Liver (tissue), 9 donors: ENCODE results near the gene PACSIN2. TPM values are rescaled to one million over a fixed set of nuclear protein-coding genes. Genes with fewer than 3 reads are reported as not detected.

Source experiments
- DNase-seq: peaks from one replicate; pipeline ENCODE4 v3.0.0-alpha.2; 2017; ENCODE audit warnings: low spot score
- H3K27ac ChIP-seq, 2 donors: one replicate each; pipeline ENCODE4 v1.7.0; 2013; ENCODE audit warnings: inconsistent platforms in 2 of 2, low read length in 2 of 2, control low read depth in 1 of 2, low read depth in 1 of 2, mild to moderate bottlenecking in 1 of 2
- H3K27me3 ChIP-seq, 4 donors: one replicate each; pipeline versions ENCODE4 v1.6.1 to v1.7.0; 2013; ENCODE audit warnings: low read length in 3 of 4, inconsistent platforms in 1 of 4, mild to moderate bottlenecking in 1 of 4, moderate library complexity in 1 of 4; ENCODE audit not compliant: control insufficient read depth in 4 of 4, insufficient read depth in 4 of 4
- H3K36me3 ChIP-seq, 4 donors: one replicate each; pipeline versions ENCODE4 v1.6.1 to v1.7.0; 2013; ENCODE audit warnings: low read length in 3 of 4, mild to moderate bottlenecking in 3 of 4, low read depth in 1 of 4, moderate library complexity in 1 of 4; ENCODE audit not compliant: control insufficient read depth in 4 of 4, insufficient read depth in 3 of 4
- H3K4me1 ChIP-seq, 4 donors: one replicate each; pipeline versions ENCODE4 v1.6.1 to v1.7.0; 2013; ENCODE audit warnings: low read length in 3 of 4, mild to moderate bottlenecking in 3 of 4, moderate library complexity in 1 of 4; ENCODE audit not compliant: control insufficient read depth in 4 of 4, insufficient read depth in 4 of 4
- H3K4me3 ChIP-seq, 3 donors: one replicate each; pipeline versions ENCODE4 v1.6.1 to v1.7.0; 2013; ENCODE audit warnings: low read length in 3 of 3, control low read depth in 1 of 3, low read depth in 1 of 3, mild to moderate bottlenecking in 1 of 3
- H3K9ac ChIP-seq, 2 donors: one replicate each; pipeline ENCODE4 v1.7.0; 2013; ENCODE audit warnings: low read length in 2 of 2, mild to moderate bottlenecking in 2 of 2, moderate library complexity in 2 of 2, control low read depth in 1 of 2, low read depth in 1 of 2
- H3K9me3 ChIP-seq, 4 donors: one replicate each; pipeline versions ENCODE4 v1.6.1 to v1.7.0; 2013; ENCODE audit warnings: low read length in 3 of 4; ENCODE audit not compliant: control insufficient read depth in 4 of 4
- CTCF ChIP-seq: fragments of 150-350 bp; IDR thresholded peaks from 2 replicates; pipeline ENCODE4 v1.5.1; 2017; ENCODE audit warnings: improper control_type of control experiment, low read depth, low read length; ENCODE audit not compliant: missing input control
- EGR1 ChIP-seq, 2 donors: IDR thresholded peaks; 2 replicates each; pipeline ENCODE4 v1.6.1; 2016 to 2018; ENCODE audit warnings: antibody characterized with exemption in 2 of 2, low read depth in 2 of 2
- FOXA1 ChIP-seq: IDR thresholded peaks from 2 replicates; pipeline ENCODE4 v1.6.1; 2016; ENCODE audit warnings: antibody characterized with exemption
- FOXA2 ChIP-seq: IDR thresholded peaks from 2 replicates; pipeline ENCODE4 v1.6.1; 2016; ENCODE audit warnings: antibody characterized with exemption
- GABPA ChIP-seq, 2 donors: IDR thresholded peaks in 1 of 2; conservative IDR thresholded peaks in 1 of 2; 2 replicates each; pipeline ENCODE4 v1.6.1; 2016; ENCODE audit warnings: antibody characterized with exemption in 2 of 2, mild to moderate bottlenecking in 1 of 2, moderate library complexity in 1 of 2
- HNF4A ChIP-seq, 2 donors: conservative IDR thresholded peaks; 2 replicates each; pipeline ENCODE4 v1.6.1; 2016; ENCODE audit warnings: antibody characterized with exemption in 2 of 2, mild to moderate bottlenecking in 2 of 2
- HNF4G ChIP-seq: IDR thresholded peaks from 2 replicates; pipeline ENCODE4 v1.6.1; 2016; ENCODE audit warnings: antibody characterized with exemption
- JUND ChIP-seq, 2 donors: IDR thresholded peaks; 2 replicates each; pipeline ENCODE4 v1.6.1; 2016; ENCODE audit warnings: antibody characterized with exemption in 2 of 2
- NR2F2 ChIP-seq: IDR thresholded peaks from 2 replicates; pipeline ENCODE4 v1.6.1; 2016; ENCODE audit warnings: antibody characterized with exemption
- RAD21 ChIP-seq, 2 donors: IDR thresholded peaks; 2 replicates each; pipeline ENCODE4 v1.6.1; 2016; ENCODE audit warnings: antibody characterized with exemption in 2 of 2, mild to moderate bottlenecking in 2 of 2
- RXRA ChIP-seq, 2 donors: IDR thresholded peaks; 2 replicates each; pipeline ENCODE4 v1.6.1; 2017 to 2018; ENCODE audit warnings: antibody characterized with exemption in 2 of 2, mild to moderate bottlenecking in 1 of 2
- SP1 ChIP-seq: IDR thresholded peaks from 2 replicates; pipeline ENCODE4 v1.6.1; 2018; ENCODE audit warnings: antibody characterized with exemption, mild to moderate bottlenecking
- TAF1 ChIP-seq: conservative IDR thresholded peaks from 2 replicates; pipeline ENCODE4 v1.6.1; 2016; ENCODE audit warnings: antibody characterized with exemption, mild to moderate bottlenecking
- YY1 ChIP-seq: IDR thresholded peaks from 2 replicates; pipeline ENCODE4 v1.6.1; 2016; ENCODE audit warnings: antibody characterized with exemption, mild to moderate bottlenecking
- ZBTB33 ChIP-seq: IDR thresholded peaks from 2 replicates; pipeline ENCODE4 v1.6.1; 2016; ENCODE audit warnings: antibody characterized with exemption
- WGBS: extraction: QIAGEN DNeasy Blood & Tissue Kit; methylation state at CpG from one replicate; pipeline ENCODE4 v1.1.7; 2013; 5-methylcytosine and 5-hydroxymethylcytosine counted together
- polyA plus RNA-seq, 2 donors: library from polyadenylated mRNA; stranded (reverse) in 1 of 2; unstranded in 1 of 2; fragments of 200-250 nt in 1 of 2; fragments of >200 nt in 1 of 2; fragmentation: Nextera tagmentation in 1 of 2; extraction: Ambion mirVana in 1 of 2; gene quantifications; one replicate each; pipeline versions ENCODE4 v1.2.1 to v1.2.3, GENCODE V29; 2013 to 2015
- total RNA-seq, 2 donors: library from RNA; depleted of rRNA; stranded (reverse); fragments of >200 nt; gene quantifications; one replicate each; pipeline ENCODE4 v1.2.3, GENCODE V29; 2014
- TF ChIP-seq, protein P1 (sequence below): IDR thresholded peaks from 2 replicates; pipeline ENCODE4 v1.6.1; 2016; ENCODE audit warnings: antibody characterized with exemption
- TF ChIP-seq, protein P2 (sequence below): IDR thresholded peaks from 2 replicates; pipeline ENCODE4 v1.6.1; 2016; ENCODE audit warnings: antibody characterized with exemption, mild to moderate bottlenecking
- TF ChIP-seq, protein P3 (sequence below): IDR thresholded peaks from 2 replicates; pipeline ENCODE4 v1.6.1; 2016; ENCODE audit warnings: antibody characterized with exemption
- donor health status: healthy.
- donor health status: healthy.
- donor health status: healthy.
- donor health status: healthy.
- donor health status: healthy.

PACSIN2 gene
- total and polyA plus RNA-seq, 4 donors: 9.1 to 31.4 (median 17.0) TPM

GRCh38 chr22:42887523-42888507, 127.1 kb downstream of the PACSIN2 start:
- peak overlapping the region; percentile 30 to 32 for H3K9ac ChIP-seq
- no peak overlapping the region for H3K4me3 ChIP-seq
- no peaks in the 10 kb centered on the region for H3K27me3 ChIP-seq
- DNase-seq: no peak
- H3K27ac ChIP-seq: peak overlapping the region; percentile 72 to 84
- H3K9me3 ChIP-seq: no peaks in the 10 kb centered on the region
- WGBS: 49% methylated on average over 14 of the region's 14 CpGs
- TF ChIP-seq TAF1 (no peak), YY1 (peak; percentile 91), FOXA1 (no peak), CTCF (no peak), RAD21 (IDR thresholded peaks at IDR 0.05) (peak; percentile 38 to 52), GABPA (IDR thresholded peaks at IDR 0.05 in 1 of 2, conservative IDR thresholded peaks at IDR 0.05 in 1 of 2) (peak in 1 of 2 donors; percentile 31), HNF4A (conservative IDR thresholded peaks at IDR 0.05) (peak; percentile 39 to 66), EGR1 (IDR thresholded peaks at IDR 0.05; ENCODE audit: low read depth in 2 of 2) (peak in 1 of 2 donors; percentile 22), ZBTB33 (no peak), NR2F2 (no peak), JUND (IDR thresholded peaks at IDR 0.05) (peak in 1 of 2 donors; percentile 79), RXRA (IDR thresholded peaks at IDR 0.05) (peak in 1 of 2 donors; percentile 86), SP1 (peak; percentile 35), HNF4G (no peak), FOXA2 (no peak)
- TF ChIP-seq, protein P1, sequence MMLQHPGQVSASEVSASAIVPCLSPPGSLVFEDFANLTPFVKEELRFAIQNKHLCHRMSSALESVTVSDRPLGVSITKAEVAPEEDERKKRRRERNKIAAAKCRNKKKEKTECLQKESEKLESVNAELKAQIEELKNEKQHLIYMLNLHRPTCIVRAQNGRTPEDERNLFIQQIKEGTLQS: no peak
- TF ChIP-seq, protein P2, sequence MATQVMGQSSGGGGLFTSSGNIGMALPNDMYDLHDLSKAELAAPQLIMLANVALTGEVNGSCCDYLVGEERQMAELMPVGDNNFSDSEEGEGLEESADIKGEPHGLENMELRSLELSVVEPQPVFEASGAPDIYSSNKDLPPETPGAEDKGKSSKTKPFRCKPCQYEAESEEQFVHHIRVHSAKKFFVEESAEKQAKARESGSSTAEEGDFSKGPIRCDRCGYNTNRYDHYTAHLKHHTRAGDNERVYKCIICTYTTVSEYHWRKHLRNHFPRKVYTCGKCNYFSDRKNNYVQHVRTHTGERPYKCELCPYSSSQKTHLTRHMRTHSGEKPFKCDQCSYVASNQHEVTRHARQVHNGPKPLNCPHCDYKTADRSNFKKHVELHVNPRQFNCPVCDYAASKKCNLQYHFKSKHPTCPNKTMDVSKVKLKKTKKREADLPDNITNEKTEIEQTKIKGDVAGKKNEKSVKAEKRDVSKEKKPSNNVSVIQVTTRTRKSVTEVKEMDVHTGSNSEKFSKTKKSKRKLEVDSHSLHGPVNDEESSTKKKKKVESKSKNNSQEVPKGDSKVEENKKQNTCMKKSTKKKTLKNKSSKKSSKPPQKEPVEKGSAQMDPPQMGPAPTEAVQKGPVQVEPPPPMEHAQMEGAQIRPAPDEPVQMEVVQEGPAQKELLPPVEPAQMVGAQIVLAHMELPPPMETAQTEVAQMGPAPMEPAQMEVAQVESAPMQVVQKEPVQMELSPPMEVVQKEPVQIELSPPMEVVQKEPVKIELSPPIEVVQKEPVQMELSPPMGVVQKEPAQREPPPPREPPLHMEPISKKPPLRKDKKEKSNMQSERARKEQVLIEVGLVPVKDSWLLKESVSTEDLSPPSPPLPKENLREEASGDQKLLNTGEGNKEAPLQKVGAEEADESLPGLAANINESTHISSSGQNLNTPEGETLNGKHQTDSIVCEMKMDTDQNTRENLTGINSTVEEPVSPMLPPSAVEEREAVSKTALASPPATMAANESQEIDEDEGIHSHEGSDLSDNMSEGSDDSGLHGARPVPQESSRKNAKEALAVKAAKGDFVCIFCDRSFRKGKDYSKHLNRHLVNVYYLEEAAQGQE: peak; percentile 46
- TF ChIP-seq, protein P3, sequence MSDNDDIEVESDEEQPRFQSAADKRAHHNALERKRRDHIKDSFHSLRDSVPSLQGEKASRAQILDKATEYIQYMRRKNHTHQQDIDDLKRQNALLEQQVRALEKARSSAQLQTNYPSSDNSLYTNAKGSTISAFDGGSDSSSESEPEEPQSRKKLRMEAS: peak; percentile 63
- peaks cover 0 to 13% (median 8%) of the 10 kb centered on the region in 4 donors for H3K36me3 ChIP-seq
- peaks cover 11 to 31% (median 28%) of the 10 kb centered on the region in 4 donors for H3K4me1 ChIP-seq
